HG03520 (cell line): ENCODE measurements around the gene ZRANB2.

Experiments
- ATAC-seq: cut with Tn5 transposase; IDR thresholded peaks from one replicate; pipeline ENCODE4 v1.9.1; 2021; ENCODE audit warnings: mild to moderate bottlenecking, moderate library complexity; ENCODE audit not compliant: unreplicated experiment

ZRANB2 gene

DNA sequence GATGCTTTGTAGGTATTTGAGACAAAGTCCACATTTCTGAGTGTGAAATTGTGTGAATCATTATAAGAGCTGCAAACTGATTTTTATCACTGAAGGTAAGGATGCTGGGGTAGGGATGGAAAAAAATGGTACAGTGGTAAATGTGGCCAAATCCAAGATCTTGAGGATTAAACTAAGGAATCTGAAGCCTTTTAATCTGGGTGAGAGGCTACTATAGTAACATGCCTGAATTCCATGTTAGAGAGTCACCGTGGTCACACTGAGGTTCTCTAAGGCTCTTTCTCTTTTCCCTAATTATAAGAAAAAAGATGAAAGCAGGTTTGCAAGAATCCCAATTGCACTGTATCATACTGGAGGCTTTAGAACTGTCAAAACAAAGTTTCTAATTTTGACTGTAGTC, 50.8 kb downstream of the ZRANB2 start:
- ATAC-seq: no peak

DNA sequence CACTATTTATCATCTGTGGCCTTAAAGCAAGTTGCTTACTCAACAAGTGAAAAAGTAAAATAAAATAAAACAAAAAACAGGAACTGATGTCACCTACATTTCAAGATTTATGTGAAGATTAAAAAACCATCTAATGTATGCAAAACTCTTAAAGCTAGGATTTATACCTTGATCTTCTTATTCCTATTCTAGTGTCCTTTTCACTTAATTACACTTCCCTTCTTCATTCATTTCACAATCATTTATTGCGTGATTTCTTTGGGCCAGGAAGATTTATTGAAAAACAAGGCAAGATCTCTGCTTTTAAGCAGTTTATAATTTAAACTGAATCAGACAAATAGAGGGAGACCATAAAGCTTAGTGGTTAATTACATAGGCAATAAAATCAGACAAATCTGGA, 51.9 kb downstream of the ZRANB2 start:
- ATAC-seq: no peak

DNA sequence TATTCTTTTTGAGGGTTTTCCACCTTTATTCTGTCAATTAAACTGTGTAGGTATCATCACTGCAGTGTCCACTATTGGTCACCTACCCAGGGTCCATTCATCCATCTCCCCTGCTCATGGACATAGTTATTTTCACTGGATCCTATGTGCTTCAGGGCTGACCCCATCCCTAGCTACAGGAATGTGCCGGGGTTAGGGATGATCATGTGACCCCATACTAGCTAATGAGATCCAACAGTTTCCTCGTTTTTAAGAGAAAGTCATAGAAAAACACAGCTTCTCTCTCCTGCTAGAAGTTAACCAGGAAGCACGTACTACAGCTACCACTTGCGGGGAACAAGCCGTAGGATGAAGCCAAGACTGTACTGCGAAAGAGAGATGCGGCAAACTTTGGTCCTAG, 52.8 kb downstream of the ZRANB2 start:
- ATAC-seq: no peak

DNA sequence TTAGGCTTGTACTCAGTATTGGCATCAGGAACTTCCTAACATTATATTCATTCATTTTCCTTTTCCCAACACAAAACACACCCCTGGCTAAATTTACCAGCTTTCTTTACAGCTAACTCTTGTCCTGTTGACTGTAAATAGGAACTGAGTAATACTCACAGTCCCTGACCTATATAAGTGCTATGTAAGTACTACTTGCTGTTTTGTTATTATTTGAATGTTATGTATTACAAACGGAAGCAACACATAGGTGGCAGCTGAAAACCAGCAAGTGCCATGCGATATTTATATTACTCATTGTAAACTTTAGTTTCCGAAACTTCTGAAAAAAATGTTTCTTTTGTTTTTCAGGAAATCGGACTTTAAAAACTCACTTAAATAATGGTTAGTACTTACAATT, 54.7 kb downstream of the ZRANB2 start:
- no peak for ATAC-seq

DNA sequence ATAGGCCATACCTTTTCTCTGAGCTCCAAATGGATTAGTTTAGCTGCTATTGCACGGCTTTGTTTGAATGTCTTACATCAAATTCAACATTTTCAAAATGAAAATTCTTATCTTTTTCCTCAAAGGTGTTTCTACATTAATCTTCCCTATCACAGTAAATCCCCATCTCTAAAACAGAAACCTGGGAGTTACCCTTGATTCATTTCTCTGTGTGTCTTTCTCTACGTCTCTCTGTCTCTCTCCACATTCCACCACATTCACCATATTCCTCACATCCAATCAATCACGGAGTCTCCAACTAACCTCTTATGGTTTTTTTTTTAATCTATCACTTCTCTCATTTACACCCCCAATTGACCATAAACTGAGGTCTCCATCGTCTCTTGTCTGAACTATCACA, 57.3 kb downstream of the ZRANB2 start:
- ATAC-seq: no peak

DNA sequence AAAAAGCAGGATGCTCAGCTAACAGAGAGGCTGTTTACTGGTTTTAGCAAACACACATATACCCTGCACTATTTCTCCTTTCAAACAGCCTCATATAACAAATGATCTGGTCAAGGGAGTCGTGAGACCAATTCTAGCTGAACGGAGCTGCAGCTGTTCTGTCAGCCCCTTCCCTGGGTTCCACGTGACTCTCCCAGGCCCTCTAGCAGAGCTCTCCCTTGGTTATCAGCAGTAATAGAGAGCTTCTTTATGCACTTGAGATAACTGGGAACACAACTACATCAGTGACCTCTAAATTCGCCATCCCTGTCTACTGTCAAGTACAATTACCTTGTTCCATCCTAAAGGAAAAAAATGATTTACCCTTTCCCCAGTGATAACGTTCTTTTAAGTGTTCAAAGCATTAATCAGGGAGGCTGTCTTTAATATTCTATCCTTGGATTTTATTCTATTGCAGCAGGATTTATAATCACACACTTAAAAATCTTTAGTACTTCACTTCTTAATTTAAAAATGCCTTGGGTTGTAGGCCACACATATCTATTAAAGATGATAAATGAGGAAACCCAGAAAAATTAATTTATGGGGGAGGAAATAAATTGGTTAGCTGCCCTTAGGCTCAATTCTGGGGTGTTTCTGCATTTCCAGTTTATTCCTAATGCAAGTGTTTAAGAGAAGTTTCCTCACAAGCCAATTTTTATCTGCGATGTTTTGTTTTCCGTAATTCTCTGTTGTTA, 61.4 kb downstream of the ZRANB2 start:
- ATAC-seq: no peak

DNA sequence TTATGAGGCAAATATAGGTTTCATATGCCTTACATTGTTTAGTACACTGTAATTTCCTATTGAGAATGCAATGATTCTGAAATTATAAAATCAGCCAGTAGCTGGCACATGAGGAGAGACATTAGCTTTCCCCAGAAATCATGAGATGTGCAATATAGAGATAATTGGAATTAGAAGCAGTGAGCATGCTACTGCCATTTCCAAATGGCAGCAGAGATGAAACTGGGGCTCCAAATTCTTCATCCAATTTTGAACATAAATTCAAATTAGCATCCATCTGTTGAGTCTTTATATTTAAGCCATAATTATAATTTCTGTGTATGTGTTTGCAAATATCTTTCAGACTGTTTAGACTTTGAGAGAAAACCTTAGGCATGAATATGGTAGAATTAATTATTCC, 62.0 kb downstream of the ZRANB2 start:
- ATAC-seq: no peak

DNA sequence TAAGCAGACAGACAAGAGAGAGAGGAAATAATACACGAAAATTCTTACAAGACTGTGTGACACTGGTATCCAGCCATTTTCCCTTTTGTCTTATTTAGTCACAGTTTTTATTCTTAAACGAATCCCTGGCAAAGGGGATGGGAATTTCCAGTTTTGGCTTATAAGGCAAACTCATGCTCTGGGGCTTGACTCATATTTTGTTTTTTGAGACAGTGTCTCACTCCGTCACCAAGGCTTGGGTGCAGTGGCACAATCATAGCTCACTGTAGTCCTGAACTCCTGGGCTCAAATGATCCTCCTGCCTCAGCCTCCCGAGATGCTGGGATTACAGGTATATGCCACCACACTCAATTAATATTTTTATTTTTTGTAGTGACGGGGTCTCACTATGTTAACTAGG, 65.1 kb downstream of the ZRANB2 start:
- ATAC-seq: no peak

DNA sequence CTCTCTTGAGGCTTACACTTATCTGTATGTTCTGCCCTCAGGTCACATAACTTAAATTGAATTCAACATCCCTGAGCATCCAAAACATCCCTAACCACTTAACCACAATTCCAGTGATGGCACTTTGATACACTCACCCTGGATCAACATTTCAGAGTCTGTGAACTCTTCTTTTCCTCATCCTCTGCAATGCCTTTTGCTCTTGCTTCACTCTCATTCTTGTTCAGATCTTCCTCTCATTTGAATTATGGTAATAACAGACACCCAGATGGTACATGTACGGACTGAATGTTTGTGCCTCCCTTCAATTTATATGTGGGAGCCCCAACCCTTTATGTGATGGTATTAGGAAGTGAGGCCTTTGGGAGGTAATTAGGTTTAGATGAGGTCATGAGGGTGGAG, 66.7 kb downstream of the ZRANB2 start:
- ATAC-seq: no peak
